Measurements from ENCODE around the gene COL8A2. TPM values are rescaled to one million over a fixed set of nuclear protein-coding genes. Genes with fewer than 3 reads are reported as not detected.

The COL8A2 gene
- total RNA-seq, 1 donor from 2014 or later, result 1.2 TPM

DNA sequence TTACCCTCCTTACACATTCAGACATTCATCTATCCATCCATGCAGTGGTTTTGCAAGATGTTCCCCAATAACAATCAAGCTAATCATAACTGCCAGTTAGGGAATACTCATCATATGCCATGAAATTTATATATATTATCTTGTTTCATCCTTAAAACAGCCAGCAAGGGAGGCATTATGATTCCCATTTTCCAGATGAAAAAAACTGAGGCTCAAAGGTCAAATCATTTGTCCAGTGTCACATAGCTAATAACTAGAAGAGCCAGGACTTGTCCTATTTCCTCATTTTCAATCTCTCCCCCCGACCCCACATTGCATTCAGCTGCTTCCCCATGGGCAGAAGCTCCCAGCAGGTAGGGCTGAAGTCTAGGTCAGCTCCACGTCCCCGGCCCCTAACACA is 7.0 kb upstream of the COL8A2 start:
- TF ChIP-seq, protein P1, sequence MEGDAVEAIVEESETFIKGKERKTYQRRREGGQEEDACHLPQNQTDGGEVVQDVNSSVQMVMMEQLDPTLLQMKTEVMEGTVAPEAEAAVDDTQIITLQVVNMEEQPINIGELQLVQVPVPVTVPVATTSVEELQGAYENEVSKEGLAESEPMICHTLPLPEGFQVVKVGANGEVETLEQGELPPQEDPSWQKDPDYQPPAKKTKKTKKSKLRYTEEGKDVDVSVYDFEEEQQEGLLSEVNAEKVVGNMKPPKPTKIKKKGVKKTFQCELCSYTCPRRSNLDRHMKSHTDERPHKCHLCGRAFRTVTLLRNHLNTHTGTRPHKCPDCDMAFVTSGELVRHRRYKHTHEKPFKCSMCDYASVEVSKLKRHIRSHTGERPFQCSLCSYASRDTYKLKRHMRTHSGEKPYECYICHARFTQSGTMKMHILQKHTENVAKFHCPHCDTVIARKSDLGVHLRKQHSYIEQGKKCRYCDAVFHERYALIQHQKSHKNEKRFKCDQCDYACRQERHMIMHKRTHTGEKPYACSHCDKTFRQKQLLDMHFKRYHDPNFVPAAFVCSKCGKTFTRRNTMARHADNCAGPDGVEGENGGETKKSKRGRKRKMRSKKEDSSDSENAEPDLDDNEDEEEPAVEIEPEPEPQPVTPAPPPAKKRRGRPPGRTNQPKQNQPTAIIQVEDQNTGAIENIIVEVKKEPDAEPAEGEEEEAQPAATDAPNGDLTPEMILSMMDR (IDR thresholded peaks at IDR 0.05; ENCODE audit: insufficient read depth, low read length, poor library complexity, severe bottlenecking), result no peak

GRCh38 chr1:36128905-36129206 is 3.8 kb upstream of the COL8A2 start:
- DNase-seq (ENCODE audit: low read depth), result no peak
- Histone ChIP-seq H3K27me3 (ENCODE audit: control insufficient read depth, insufficient read depth, low read length) (peaks cover 21% of the 10 kb centered on the region), H3K36me3 (ENCODE audit: control insufficient read depth, insufficient read depth, low read length) (no peaks in the 10 kb centered on the region), H3K4me3 (ENCODE audit: low read depth, low read length) (no peak overlapping the region)
- TF ChIP-seq, protein P1 (IDR thresholded peaks at IDR 0.05; ENCODE audit: insufficient read depth, low read length, poor library complexity, severe bottlenecking), result no peak

More for the DNA sequence above, 7.0 kb upstream of the COL8A2 start:
- H3K36me3 ChIP-seq (ENCODE audit: control insufficient read depth, insufficient read depth, low read length), result no peaks in the 10 kb centered on the region
- H3K4me3 ChIP-seq (ENCODE audit: low read depth, low read length), result no peak overlapping the region
- no peaks in the 10 kb centered on the region for H3K27me3 ChIP-seq (ENCODE audit: control insufficient read depth, insufficient read depth, low read length)
- no peak for DNase-seq (ENCODE audit: low read depth)

GRCh38 chr1:36128126-36128904 is 3.3 kb upstream of the COL8A2 start:
- no peak for DNase-seq (ENCODE audit: low read depth)
- Histone ChIP-seq H3K4me3 (ENCODE audit: low read depth, low read length) (no peak overlapping the region), H3K36me3 (ENCODE audit: control insufficient read depth, insufficient read depth, low read length) (no peaks in the 10 kb centered on the region), H3K27me3 (ENCODE audit: control insufficient read depth, insufficient read depth, low read length) (peaks cover 23% of the 10 kb centered on the region)
- TF ChIP-seq, protein P1 (IDR thresholded peaks at IDR 0.05; ENCODE audit: insufficient read depth, low read length, poor library complexity, severe bottlenecking), result no peak

DNA sequence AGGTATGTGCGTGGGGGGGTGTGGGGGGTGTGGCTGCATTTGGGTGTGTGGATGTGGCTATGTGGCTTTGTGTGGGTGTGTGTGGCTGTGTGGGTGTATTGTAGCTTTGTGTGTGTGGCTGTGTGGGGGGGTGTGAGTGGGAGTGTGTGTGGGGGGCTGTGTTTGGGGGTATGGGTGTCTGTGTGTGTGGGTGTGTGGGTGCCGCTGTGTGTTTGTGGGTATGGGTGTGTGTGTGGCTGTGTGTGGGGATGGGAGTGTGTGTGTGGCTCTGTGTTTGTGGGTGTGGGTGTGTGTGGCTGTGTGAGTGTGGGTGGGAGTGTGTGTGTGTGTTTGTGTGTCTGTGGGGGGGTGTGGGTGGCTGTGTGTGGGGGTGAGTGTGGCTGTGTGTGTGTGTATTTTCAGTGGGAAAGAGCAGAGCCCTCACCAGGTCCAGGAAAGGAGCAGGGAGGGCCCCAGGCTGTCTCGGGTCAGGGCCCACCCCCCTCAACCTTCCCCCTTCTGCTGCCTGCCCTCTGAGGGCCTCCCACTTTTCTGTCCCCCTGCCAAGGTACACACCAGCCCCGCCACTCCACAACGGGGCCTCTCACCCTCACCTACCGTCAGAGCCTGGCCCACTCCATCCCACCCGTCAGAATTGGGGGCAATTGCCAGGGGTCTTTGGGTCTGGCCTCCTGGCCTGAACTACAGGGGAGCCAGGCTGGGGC is 1.9 kb upstream of the COL8A2 start:
- Histone ChIP-seq H3K36me3 (ENCODE audit: control insufficient read depth, insufficient read depth, low read length) (no peaks in the 10 kb centered on the region), H3K27me3 (ENCODE audit: control insufficient read depth, insufficient read depth, low read length) (peaks cover 30% of the 10 kb centered on the region), H3K4me3 (ENCODE audit: low read depth, low read length) (no peak overlapping the region)
- TF ChIP-seq, protein P1 (IDR thresholded peaks at IDR 0.05; ENCODE audit: insufficient read depth, low read length, poor library complexity, severe bottlenecking), result no peak
- DNase-seq (ENCODE audit: low read depth), result no peak

DNA sequence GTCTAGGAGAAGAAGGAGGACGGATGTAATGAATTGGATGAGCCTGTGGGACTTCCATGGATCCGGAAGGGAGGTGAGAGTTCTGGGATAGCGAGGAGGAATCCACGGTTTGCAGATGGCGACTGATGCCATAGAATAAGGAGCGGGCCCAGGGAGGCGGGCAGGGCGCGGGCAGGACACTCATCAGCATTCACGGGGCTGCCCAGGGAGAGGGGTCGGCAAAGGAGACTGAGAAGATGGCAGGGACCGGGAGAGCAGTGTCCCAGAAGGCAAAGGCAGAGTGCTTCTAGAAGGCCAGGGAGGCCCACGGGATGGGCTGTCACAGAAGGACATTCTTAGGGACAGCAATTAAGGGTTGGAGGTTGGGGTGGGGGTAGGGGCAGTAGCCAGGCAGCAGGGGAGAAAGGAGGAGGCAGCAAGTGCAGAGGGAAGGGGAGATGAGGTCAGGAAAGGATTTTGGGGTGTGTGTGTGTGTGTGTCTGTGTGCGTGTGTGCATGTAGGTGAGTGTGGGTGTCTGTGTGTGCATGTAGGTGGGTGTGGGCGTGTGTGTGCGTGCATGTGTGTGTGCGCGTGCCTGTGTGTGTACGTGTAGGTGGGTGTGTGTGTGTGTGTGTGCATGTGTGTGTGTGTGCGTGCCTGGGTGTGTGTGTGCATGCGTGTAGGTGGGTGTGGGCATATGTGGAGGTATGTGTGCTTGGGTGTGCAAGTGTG is 1.1 kb upstream of the COL8A2 start:
- no peaks in the 10 kb centered on the region for H3K36me3 ChIP-seq (ENCODE audit: control insufficient read depth, insufficient read depth, low read length)
- TF ChIP-seq, protein P1 (IDR thresholded peaks at IDR 0.05; ENCODE audit: insufficient read depth, low read length, poor library complexity, severe bottlenecking), result no peak
- DNase-seq (ENCODE audit: low read depth), result no peak
- H3K4me3 ChIP-seq (ENCODE audit: low read depth, low read length), result no peak overlapping the region
- peaks cover 30% of the 10 kb centered on the region for H3K27me3 ChIP-seq (ENCODE audit: control insufficient read depth, insufficient read depth, low read length)

Measured in kidney epithelial cell (primary cell).